GM12874 (cell line): Measurements from ENCODE around the gene ULK2.

Experiments
- CTCF ChIP-seq: IDR thresholded peaks from 2 replicates; pipeline ENCODE4 v1.5.1; 2011; ENCODE audit warnings: low read depth, mild to moderate bottlenecking, control low read depth, low read length, moderate library complexity; ENCODE audit not compliant: insufficient read depth

The ULK2 gene

DNA sequence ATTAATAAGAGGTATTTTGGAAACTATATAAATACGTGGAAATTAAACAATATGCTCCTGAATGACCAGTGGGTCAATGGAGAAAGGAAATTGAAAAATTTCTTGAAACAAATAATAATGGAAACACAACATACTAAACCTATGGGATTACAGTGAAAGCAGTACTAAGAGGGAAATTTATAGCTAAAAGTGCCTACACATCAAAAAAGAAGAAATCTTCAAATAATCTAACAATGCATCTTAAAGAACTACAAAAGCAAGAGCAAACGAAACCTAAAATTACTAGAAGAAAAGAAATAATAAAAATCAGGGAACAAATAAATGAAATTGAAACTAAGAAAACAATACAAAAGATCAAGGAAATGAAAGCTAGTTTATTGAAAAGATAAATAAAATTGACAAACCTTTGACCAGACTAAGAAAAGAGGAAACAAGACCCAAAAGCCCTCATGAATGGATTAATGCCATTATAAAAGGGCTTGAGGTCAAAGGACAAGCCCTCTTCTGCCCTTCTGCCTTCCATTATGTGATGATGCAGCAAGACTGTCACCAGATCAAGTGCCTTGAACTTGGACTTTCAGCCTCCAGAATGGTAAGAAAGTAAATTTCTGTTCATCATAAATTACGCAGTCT lies 75.7 kb downstream of the ULK2 start:
- TF ChIP-seq CTCF: no peak

- TF ChIP-seq CTCF: no peak
These were observed 79.9 kb downstream of the ULK2 start for GRCh38 chr17:19787733-19788357.

DNA sequence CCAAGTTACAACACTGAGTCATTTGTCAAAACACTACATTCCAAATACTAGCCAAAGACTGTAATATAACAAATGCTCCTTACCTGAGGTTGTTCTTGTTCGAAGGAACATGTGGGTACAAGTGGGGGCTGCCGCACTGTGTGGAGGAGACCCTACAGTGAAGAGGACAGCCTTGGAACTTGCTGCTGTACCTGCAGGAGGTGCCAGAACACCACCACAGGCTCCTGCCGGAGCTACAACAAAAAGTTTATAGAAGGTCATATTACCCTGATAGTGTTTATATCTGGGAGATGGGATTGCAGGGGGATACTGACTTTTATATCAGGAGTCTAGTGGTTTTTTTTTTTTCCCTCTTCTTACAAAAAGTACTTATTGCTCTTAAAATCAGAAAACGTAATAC lies 81.9 kb downstream of the ULK2 start:
- TF ChIP-seq CTCF: no peak

DNA sequence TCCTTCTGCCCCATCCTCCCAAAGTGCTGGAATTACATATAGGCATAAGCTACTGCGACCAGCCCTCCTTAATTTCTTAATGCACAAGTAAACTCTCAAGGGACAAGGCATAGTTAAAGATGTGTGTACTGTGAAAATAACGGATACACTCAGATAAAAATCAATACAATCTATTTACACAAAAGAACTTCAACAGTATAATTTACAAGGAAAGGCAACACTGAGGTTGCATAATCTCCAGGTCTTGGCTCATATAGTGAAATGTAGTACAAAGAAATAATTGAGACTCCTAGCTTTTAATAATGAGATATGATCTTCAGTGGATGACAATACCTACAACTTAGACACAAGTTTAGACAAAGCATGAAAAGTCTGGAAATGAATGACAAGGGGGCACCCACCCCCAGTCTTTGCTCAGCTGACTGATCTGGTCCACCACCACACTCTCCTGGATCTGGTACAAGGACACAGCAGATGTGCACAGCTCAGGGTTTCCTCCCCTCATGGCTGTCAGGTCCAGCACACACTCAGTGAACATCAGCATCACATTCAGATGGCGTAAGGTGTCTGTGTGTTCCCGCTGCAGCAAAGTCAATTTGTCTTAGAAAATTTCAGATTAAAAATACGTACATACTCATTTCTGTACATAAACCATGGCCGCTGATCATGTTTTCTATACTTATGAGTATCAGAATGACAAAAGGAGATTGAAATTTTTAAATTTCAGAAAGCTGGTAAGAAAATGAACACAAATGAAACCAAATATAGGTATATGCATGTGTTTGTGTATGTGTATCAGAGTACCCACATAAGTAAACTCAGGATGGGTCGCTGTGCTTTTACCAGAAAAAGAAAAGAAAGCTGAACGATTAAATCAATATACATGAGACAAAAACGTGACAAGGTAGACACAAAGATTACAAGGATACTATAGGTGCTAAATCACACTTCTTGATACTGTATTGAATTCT lies 86.0 kb downstream of the ULK2 start:
- TF ChIP-seq CTCF: no peak

GRCh38 chr17:19780846-19781245 lies 86.9 kb downstream of the ULK2 start:
- TF ChIP-seq CTCF: no peak

DNA sequence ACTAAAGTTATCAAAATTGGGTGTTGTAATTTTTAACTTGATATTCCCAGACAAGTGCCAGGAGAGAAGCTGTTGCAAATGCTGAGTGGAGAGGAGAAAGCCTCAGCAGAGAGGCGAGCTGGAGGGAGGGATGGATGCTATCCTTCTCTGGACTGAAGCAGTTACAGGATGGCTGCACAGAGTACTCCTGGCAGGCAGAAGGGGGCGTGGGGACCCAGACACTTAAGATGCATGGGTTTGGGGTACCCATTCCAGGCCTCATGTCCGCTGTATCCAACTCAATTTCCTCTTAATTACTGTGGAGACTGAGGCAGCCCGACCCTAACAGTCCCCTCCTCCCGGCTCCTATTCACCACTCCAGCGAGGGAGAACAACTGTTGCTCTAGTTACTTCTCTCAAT lies 94.2 kb downstream of the ULK2 start:
- TF ChIP-seq CTCF: no peak

DNA sequence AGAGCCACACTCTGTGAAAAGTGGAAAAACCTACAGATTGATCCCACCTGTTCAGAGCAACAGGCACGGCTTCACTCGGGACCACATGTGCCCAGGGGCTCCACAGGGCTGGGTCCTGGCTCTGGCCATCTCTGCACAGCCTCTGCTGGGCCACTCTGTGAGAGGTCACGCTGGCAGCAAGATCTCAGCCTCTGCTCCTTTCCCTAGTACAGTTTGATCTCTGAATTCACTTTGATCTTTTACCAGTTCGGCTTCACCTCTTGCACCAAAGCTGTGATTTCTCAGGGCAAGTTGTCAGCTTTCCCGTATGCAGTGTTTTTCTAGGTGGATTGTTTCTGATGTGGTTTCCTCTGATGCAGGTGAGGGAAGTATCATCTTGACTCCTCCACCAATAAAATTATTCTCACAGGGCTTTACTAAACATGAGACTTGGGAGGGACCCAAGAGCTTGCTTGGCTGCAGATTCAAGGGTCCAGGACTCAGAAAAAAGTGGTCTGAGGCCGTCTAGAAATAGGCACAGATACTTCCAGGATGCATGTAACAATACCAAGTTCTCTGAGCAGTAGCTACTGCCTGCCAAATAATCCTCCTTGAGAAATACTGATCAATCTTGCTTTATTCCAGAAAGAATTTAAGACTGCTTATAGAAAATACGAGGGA lies 95.6 kb downstream of the ULK2 start:
- TF ChIP-seq CTCF: no peak
